BLaER1 (cell line): Measurements from ENCODE around the gene ATP8A2.

Experiments used
- H3K27ac ChIP-seq: shearing (Covaris generic); formaldehyde crosslinking; 2 replicates; pipeline ENCODE4 v1.8.1; 2022
- H3K27me3 ChIP-seq: shearing (Covaris generic); formaldehyde crosslinking; 2 replicates; pipeline ENCODE4 v1.8.1; 2022
- H3K36me3 ChIP-seq: shearing (Covaris generic); formaldehyde crosslinking; 2 replicates; pipeline ENCODE4 v1.8.1; 2022
- H3K4me1 ChIP-seq: shearing (Covaris generic); formaldehyde crosslinking; 2 replicates; pipeline ENCODE4 v1.8.1; 2022
- H3K4me2 ChIP-seq: shearing (Covaris generic); formaldehyde crosslinking; 2 replicates; pipeline ENCODE4 v1.8.1; 2022
- H3K4me3 ChIP-seq: shearing (Covaris generic); formaldehyde crosslinking; 2 replicates; pipeline ENCODE4 v1.8.1; 2022
- H3K9ac ChIP-seq: shearing (Covaris generic); formaldehyde crosslinking; 2 replicates; pipeline ENCODE4 v1.8.1; 2022
- H3K9me3 ChIP-seq: shearing (Covaris generic); formaldehyde crosslinking; 2 replicates; pipeline ENCODE4 v1.8.1; 2022
- H4K20me1 ChIP-seq: shearing (Covaris generic); formaldehyde crosslinking; 2 replicates; pipeline ENCODE4 v1.8.1; 2022
- Cebpa-rat ChIP-seq: shearing (Covaris generic); IDR thresholded peaks from 2 replicates; pipeline ENCODE4 v1.8.1; 2022

The ATP8A2 gene

DNA sequence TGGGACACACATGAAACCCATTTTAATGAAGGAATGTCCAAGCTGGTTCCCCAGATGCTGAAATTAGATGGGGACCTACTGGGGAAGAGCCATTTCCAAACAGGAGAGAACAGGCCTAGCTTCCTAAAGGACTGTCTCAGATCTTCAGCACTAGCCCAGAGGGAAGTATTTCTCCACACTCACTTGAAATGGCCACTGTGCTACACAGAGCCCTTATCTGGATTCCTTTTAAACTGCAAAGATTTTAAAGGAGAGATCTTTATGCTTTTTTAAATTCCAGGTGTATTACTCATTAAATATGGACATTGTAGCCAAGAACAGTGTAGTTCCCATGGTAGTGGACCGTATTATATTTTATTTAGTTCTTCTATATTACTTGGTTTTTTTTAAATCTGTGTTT is 424.7 kb downstream of the ATP8A2 start:
- H3K9me3 ChIP-seq: peaks cover 13% of the 10 kb centered on the region
- H3K4me1 ChIP-seq: peaks cover 100% of the 10 kb centered on the region
- no peaks in the 10 kb centered on the region for H3K27me3 ChIP-seq
- H4K20me1 ChIP-seq: no peaks in the 10 kb centered on the region
- H3K4me2 ChIP-seq: peak overlapping the region; percentile 28
- no peaks in the 10 kb centered on the region for H3K36me3 ChIP-seq
- H3K9ac ChIP-seq: no peak overlapping the region
- no peak overlapping the region for H3K4me3 ChIP-seq
- TF ChIP-seq Cebpa-rat: no peak
- H3K27ac ChIP-seq: peak overlapping the region; percentile 28; the same call in 1 of the 2 replicates

DNA sequence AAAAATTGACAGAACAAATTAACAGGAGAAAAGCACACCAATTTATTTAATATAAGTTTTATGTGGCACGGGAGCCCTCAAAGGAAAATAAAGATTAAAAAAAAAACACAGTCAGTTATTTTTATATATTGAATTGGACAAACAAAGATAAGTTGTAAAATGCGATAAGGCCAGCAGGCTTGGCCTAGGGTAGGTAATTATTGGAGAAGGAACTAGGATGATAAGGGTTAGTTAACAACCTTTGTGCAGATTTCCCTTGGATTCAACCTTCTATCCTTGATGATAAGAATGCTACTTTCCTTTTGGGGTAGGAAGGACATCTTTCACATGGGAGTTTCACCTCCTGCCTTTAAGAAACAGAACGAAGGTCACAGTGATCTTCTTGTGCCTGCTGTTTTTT is 427.2 kb downstream of the ATP8A2 start:
- no peaks in the 10 kb centered on the region for H4K20me1 ChIP-seq
- H3K36me3 ChIP-seq: no peaks in the 10 kb centered on the region
- peaks cover 90% of the 10 kb centered on the region for H3K4me1 ChIP-seq
- no peaks in the 10 kb centered on the region for H3K27me3 ChIP-seq
- H3K9me3 ChIP-seq: peaks cover 27% of the 10 kb centered on the region
- H3K27ac ChIP-seq: peak overlapping the region; percentile 51
- peak overlapping the region; percentile 56 for H3K4me2 ChIP-seq
- H3K4me3 ChIP-seq: no peak overlapping the region
- no peak for TF ChIP-seq Cebpa-rat
- H3K9ac ChIP-seq: no peak overlapping the region

DNA sequence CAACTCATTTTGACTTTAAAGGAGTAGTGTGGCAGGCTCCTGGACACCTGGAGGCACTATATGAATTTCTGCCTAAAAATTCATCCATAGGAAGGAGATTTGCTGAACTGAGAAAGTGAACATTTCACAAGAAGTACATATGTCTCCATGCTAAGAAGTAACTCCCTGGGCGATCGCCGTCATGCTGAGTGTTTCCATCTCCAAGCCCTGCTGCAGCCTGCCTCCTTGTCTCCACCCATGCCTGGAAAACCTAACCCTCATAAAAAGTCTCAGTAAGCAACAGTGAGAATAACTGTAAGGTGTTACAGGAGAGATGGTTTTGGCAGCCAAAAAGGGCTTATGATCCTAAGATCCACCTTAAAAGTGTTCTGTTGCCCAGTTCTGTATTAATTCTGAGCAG is 428.7 kb downstream of the ATP8A2 start:
- no peaks in the 10 kb centered on the region for H4K20me1 ChIP-seq
- H3K9ac ChIP-seq: no peak overlapping the region
- H3K27ac ChIP-seq: no peak overlapping the region
- no peaks in the 10 kb centered on the region for H3K27me3 ChIP-seq
- no peak overlapping the region for H3K4me3 ChIP-seq
- no peak for TF ChIP-seq Cebpa-rat
- peaks cover 87% of the 10 kb centered on the region for H3K4me1 ChIP-seq
- H3K9me3 ChIP-seq: peaks cover 29% of the 10 kb centered on the region
- H3K4me2 ChIP-seq: peak overlapping the region; percentile 56
- no peaks in the 10 kb centered on the region for H3K36me3 ChIP-seq

DNA sequence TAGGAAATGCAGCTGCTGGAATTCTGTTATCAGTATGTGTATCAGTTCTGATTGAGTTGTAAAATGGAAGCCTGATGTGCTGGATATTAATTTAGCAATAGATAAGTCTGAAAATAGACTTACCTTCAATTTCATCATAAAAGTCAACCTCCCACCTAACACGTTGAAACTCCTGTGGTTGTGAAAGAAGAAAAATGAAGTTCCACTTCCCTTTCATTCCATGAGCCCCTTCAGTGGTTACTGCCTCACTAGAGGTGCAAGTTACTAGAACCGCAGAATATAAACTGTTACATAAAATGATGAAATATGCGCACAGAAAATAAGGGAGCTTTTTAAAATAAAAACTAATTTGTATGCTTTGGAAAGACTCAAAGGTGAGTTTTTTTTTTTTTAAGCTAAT is 430.8 kb downstream of the ATP8A2 start:
- Histone ChIP-seq H3K9me3 (peaks cover 50% of the 10 kb centered on the region), H3K4me3 (no peak overlapping the region), H3K4me2 (no peak overlapping the region), H3K27ac (no peak overlapping the region), H3K36me3 (no peaks in the 10 kb centered on the region), H3K4me1 (peaks cover 73% of the 10 kb centered on the region), H3K9ac (no peak overlapping the region), H4K20me1 (no peaks in the 10 kb centered on the region), H3K27me3 (no peaks in the 10 kb centered on the region)
- no peak for TF ChIP-seq Cebpa-rat

DNA sequence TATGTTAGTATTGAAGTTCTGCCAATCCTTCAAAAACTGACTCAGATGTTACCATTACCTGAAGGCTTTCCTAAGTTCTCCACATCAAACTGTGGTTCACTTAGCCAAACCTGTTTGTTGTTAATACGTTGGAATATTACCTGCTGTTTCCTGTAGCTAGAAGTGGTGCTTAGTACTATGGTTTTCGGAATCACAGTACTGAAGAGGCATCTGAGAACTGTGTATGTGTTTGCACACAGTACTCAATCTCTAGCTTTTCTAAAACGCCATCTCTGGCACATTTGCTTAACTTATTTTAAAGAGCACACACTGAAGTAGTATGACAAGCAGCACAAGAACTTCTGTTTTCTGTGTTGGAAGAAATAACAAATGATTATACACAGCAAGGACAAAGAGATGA is 431.9 kb downstream of the ATP8A2 start:
- H3K4me3 ChIP-seq: no peak overlapping the region
- H4K20me1 ChIP-seq: no peaks in the 10 kb centered on the region
- H3K9me3 ChIP-seq: peaks cover 60% of the 10 kb centered on the region
- no peak overlapping the region for H3K4me2 ChIP-seq
- H3K4me1 ChIP-seq: peaks cover 63% of the 10 kb centered on the region
- H3K36me3 ChIP-seq: no peaks in the 10 kb centered on the region
- no peak for TF ChIP-seq Cebpa-rat
- H3K27me3 ChIP-seq: no peaks in the 10 kb centered on the region
- H3K9ac ChIP-seq: no peak overlapping the region
- no peak overlapping the region for H3K27ac ChIP-seq

DNA sequence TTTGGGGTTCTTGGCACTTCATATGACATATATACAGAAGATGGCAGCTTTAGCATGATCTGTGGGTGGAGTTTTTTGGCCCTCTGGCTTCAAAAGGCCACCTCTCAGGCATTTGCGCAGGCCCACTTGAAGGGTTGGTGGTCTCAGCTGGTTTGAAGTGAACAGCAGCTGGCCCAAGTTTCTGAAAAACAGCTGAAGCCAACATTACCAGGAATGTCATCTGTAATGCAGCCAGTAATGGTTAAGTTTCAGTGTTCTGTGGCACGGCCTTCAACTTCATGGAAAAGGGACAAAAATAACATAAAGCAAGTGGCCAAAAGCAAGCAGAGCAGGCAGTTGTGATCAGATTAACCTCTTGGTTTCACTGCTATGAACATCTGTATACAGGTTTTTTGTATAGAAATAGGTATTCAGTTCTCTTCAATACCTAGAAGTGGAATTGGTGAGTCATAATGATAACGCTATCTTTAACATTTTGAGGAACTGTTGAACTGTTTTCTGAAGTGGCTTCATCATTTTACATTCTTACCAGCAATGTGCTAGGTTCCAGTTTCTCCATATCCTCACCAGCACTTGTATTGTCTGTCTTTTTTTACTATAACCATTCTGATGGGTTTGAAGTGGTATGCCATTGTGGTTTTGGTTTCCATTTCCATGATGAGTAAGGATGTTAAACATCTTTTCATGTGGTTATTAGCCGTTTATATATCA is 434.6 kb downstream of the ATP8A2 start:
- Histone ChIP-seq H3K9me3 (peaks cover 81% of the 10 kb centered on the region), H3K4me2 (no peak overlapping the region), H3K4me1 (peaks cover 35% of the 10 kb centered on the region), H3K4me3 (peak overlapping the region; percentile 29; the same call in 1 of the 2 replicates), H3K27ac (no peak overlapping the region), H3K36me3 (no peaks in the 10 kb centered on the region), H4K20me1 (no peaks in the 10 kb centered on the region), H3K9ac (no peak overlapping the region), H3K27me3 (no peaks in the 10 kb centered on the region)
- no peak for TF ChIP-seq Cebpa-rat

DNA sequence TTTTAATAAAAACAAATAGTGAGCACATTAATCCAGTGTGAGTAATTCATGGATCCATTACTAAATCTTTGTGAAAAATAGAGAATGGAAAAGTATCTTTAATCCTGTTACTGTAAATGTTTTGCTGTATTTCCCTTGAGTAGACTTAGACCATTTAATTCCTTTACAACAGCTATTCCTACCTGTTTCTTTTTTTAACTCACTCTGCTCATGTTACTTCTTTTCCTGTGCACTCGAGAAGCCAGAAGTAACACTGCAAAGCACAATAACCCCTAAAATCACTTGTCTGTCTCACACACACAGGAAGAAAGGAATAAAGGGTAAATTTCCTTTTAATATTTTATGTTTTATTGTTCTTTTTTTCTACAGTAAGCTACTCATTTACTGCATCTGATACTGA is 435.8 kb downstream of the ATP8A2 start:
- Histone ChIP-seq H3K4me2 (no peak overlapping the region), H3K9ac (no peak overlapping the region), H3K27me3 (no peaks in the 10 kb centered on the region), H3K4me1 (peaks cover 33% of the 10 kb centered on the region), H3K36me3 (no peaks in the 10 kb centered on the region), H3K27ac (no peak overlapping the region), H3K9me3 (peaks cover 78% of the 10 kb centered on the region), H3K4me3 (no peak overlapping the region), H4K20me1 (no peaks in the 10 kb centered on the region)
- TF ChIP-seq Cebpa-rat: no peak

DNA sequence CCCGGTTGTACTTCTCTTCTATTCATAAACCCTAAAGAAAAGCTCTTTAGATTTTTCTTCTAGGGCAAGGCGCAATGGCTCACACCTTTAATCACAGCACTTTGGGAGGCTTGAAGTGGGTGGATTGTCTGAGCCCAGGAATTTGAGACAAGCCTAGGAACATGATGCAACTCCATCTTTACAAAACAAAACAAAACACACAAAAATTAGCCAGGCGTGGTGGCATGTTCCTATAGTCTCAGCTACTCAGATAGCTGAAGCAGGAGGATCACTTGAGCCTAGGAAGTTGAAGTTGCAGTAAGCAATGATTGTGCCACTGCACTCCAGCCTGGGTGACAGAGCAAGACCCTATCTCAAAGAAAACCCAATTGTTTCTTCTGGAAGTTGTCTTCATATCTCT is 439.7 kb downstream of the ATP8A2 start:
- Histone ChIP-seq H4K20me1 (no peaks in the 10 kb centered on the region), H3K27ac (no peak overlapping the region), H3K9me3 (peaks cover 70% of the 10 kb centered on the region), H3K4me3 (no peak overlapping the region), H3K4me1 (no peaks in the 10 kb centered on the region), H3K9ac (no peak overlapping the region), H3K27me3 (no peaks in the 10 kb centered on the region), H3K36me3 (no peaks in the 10 kb centered on the region), H3K4me2 (no peak overlapping the region)
- TF ChIP-seq Cebpa-rat: no peak

DNA sequence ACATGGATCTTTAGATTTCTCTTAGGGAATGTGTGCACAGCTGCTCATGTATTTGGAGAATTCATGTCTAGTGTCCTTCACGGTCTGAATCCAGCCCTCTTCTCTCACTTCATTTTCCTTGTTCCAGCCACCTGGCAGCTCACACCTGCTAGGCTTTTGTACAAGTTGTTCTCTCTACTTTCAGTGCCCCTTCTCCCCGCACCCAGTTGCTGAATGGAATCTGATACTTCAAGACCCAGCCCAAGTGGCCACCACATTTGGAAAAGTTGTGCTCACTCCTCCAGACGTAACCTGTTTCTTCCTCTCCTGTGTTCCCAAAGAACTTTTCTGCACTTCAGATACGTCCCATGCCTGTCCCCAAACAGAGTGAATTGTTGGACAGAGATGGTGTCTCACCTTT is 444.5 kb downstream of the ATP8A2 start:
- Histone ChIP-seq H3K27me3 (no peaks in the 10 kb centered on the region), H3K9me3 (peaks cover 24% of the 10 kb centered on the region), H3K4me2 (no peak overlapping the region), H4K20me1 (no peaks in the 10 kb centered on the region), H3K36me3 (no peaks in the 10 kb centered on the region), H3K27ac (no peak overlapping the region), H3K9ac (no peak overlapping the region), H3K4me1 (no peaks in the 10 kb centered on the region), H3K4me3 (no peak overlapping the region)
- TF ChIP-seq Cebpa-rat: no peak

DNA sequence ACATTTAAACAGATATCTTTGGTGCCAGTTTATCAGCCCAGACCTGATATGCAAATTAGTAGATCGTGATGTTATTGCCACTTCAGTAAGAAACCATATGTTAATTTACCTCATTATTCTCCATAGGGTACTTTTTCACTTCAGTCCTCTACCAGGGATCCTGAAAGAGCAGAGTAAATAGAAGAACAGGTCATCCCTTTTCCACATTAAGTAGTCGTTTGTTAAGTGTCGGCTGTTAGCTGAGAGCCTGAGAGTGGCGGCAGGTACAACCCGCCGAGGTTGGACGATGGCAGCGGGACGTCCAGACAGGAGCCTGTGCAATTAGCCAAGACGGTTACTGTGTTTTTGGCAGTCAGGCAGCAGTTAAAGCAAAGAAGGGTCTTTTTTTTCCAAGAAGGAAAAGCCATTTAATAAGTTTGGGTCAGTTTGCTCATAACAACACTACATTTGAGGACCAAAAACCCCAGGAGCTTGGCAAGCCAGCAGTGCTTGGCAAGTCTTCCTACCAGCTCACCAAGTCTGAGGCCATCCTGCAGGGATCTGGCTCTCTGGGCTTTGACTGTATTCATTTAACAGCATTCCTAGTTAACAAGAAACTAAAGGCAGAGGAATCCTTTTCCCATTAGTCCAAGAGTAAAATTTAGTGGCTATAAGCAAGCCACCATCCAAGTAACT is 448.2 kb downstream of the ATP8A2 start:
- Histone ChIP-seq H3K9ac (no peak overlapping the region), H3K4me3 (no peak overlapping the region), H4K20me1 (no peaks in the 10 kb centered on the region), H3K4me2 (no peak overlapping the region), H3K9me3 (peaks cover 11% of the 10 kb centered on the region), H3K36me3 (no peaks in the 10 kb centered on the region), H3K27ac (no peak overlapping the region), H3K27me3 (no peaks in the 10 kb centered on the region), H3K4me1 (no peaks in the 10 kb centered on the region)
- no peak for TF ChIP-seq Cebpa-rat
